ENCODE measurements around the gene MRPL12. TPM values are rescaled to one million over a fixed set of nuclear protein-coding genes. Genes with fewer than 3 reads are reported as not detected.

The MRPL12 gene
- total RNA-seq, 1 experiment from 2014 or later: 143 TPM

- POLR2A ChIA-PET: interaction anchor here (0.6 to 3.3 kb wide), 2 partner anchors 10 to 30 kb away, joined by 3 to 19 read pairs; partner anchors contain the start of genes ARL16 and HGS
- DNase-seq (ENCODE audit: unreplicated experiment): no peak
- no peaks in the 10 kb centered on the region for H3K27me3 Mint-ChIP-seq (ENCODE audit: insufficient read depth, unreplicated experiment)
- H3K36me3 Mint-ChIP-seq (ENCODE audit: insufficient read depth, unreplicated experiment): peaks cover 48% of the 10 kb centered on the region
- no peaks in the 10 kb centered on the region for H3K4me1 Mint-ChIP-seq (ENCODE audit: insufficient read depth, unreplicated experiment)
- TF ChIP-seq CTCF (IDR thresholded peaks at IDR 0.05; ENCODE audit: unreplicated experiment): no peak
- H3K9me3 Mint-ChIP-seq (ENCODE audit: unreplicated experiment): no peaks in the 10 kb centered on the region
- H3K27ac Mint-ChIP-seq (ENCODE audit: low read depth, unreplicated experiment): no peak overlapping the region
- CTCF ChIA-PET: interaction anchor here (0.5 to 0.6 kb wide), 2 partner anchors 8 to 97 kb away, joined by 3 read pairs; no protein-coding TSS in a partner anchor
- H3K4me3 Mint-ChIP-seq (ENCODE audit: unreplicated experiment): no peak overlapping the region
- no TSS peak for BruUV-seq (replicated peaks)
- intact Hi-C loops (cut with micrococcal nuclease): no loop called here
These were observed 8.4 kb upstream of the MRPL12 start for GRCh38 chr17:81694810-81695209.

GRCh38 chr17:81695211-81695610, 8.0 kb upstream of the MRPL12 start:
- Mint-ChIP-seq H3K9me3 (ENCODE audit: unreplicated experiment) (no peaks in the 10 kb centered on the region), H3K4me3 (ENCODE audit: unreplicated experiment) (no peak overlapping the region), H3K36me3 (ENCODE audit: insufficient read depth, unreplicated experiment) (peaks cover 52% of the 10 kb centered on the region), H3K27ac (ENCODE audit: low read depth, unreplicated experiment) (no peak overlapping the region), H3K4me1 (ENCODE audit: insufficient read depth, unreplicated experiment) (no peaks in the 10 kb centered on the region), H3K27me3 (ENCODE audit: insufficient read depth, unreplicated experiment) (no peaks in the 10 kb centered on the region)
- DNase-seq (ENCODE audit: unreplicated experiment): no peak
- ChIA-PET POLR2A (interaction anchor here (0.6 to 3.3 kb wide), 3 partner anchors 11 to 29 kb away, joined by 3 to 19 read pairs (median 5); partner anchors contain the start of genes ARL16, CCDC137, HGS and OXLD1), CTCF (interaction anchor here (0.5 to 0.6 kb wide), 2 partner anchors 7 to 98 kb away, joined by 3 read pairs; no protein-coding TSS in a partner anchor)
- intact Hi-C loops (cut with micrococcal nuclease): no loop called here
- TF ChIP-seq CTCF (IDR thresholded peaks at IDR 0.05; ENCODE audit: unreplicated experiment): no peak
- no TSS peak for BruUV-seq (replicated peaks)

- intact Hi-C loops (cut with micrococcal nuclease): no loop called here
- no peak overlapping the region for H3K27ac Mint-ChIP-seq (ENCODE audit: low read depth, unreplicated experiment)
- no peaks in the 10 kb centered on the region for H3K9me3 Mint-ChIP-seq (ENCODE audit: unreplicated experiment)
- no peak for DNase-seq (ENCODE audit: unreplicated experiment)
- H3K4me3 Mint-ChIP-seq (ENCODE audit: unreplicated experiment): no peak overlapping the region
- ChIA-PET POLR2A (interaction anchor here (0.6 to 3.3 kb wide), 3 partner anchors 11 to 85 kb away, joined by 3 to 19 read pairs (median 5); partner anchors contain the start of genes ARL16, CCDC137, HGS and OXLD1), CTCF (no interaction called here)
- peaks cover 3% of the 10 kb centered on the region for H3K4me1 Mint-ChIP-seq (ENCODE audit: insufficient read depth, unreplicated experiment)
- H3K27me3 Mint-ChIP-seq (ENCODE audit: insufficient read depth, unreplicated experiment): no peaks in the 10 kb centered on the region
- peaks cover 58% of the 10 kb centered on the region for H3K36me3 Mint-ChIP-seq (ENCODE audit: insufficient read depth, unreplicated experiment)
- TF ChIP-seq CTCF (IDR thresholded peaks at IDR 0.05; ENCODE audit: unreplicated experiment): no peak
- BruUV-seq (replicated peaks): no TSS peak
These were observed 7.4 kb upstream of the MRPL12 start for GRCh38 chr17:81695801-81696200.

- intact Hi-C loops (cut with micrococcal nuclease): no loop called here
- H3K36me3 Mint-ChIP-seq (ENCODE audit: insufficient read depth, unreplicated experiment): peaks cover 58% of the 10 kb centered on the region
- POLR2A ChIA-PET: interaction anchor here (0.6 to 3.3 kb wide), 3 partner anchors 12 to 85 kb away, joined by 3 to 19 read pairs (median 5); partner anchors contain the start of genes ARL16, CCDC137, HGS and OXLD1
These were observed 6.8 kb upstream of the MRPL12 start for GRCh38 chr17:81696218-81696941.

More at GRCh38 chr17:81696218-81696941, 6.8 kb upstream of the MRPL12 start:
- CTCF ChIA-PET: no interaction called here
- no peak for TF ChIP-seq CTCF (IDR thresholded peaks at IDR 0.05; ENCODE audit: unreplicated experiment)
- H3K4me1 Mint-ChIP-seq (ENCODE audit: insufficient read depth, unreplicated experiment): peaks cover 6% of the 10 kb centered on the region
- no peak for DNase-seq (ENCODE audit: unreplicated experiment)
- H3K27me3 Mint-ChIP-seq (ENCODE audit: insufficient read depth, unreplicated experiment): no peaks in the 10 kb centered on the region
- H3K4me3 Mint-ChIP-seq (ENCODE audit: unreplicated experiment): no peak overlapping the region
- TSS peak; percentile 29 for BruUV-seq (replicated peaks)
- no peaks in the 10 kb centered on the region for H3K9me3 Mint-ChIP-seq (ENCODE audit: unreplicated experiment)
- no peak overlapping the region for H3K27ac Mint-ChIP-seq (ENCODE audit: low read depth, unreplicated experiment)

Data from MCF 10A (cell line).